Gastroesophageal sphincter (tissue), 3 donors: Measurements from ENCODE around the gene RRP9.

Experiments used
- CTCF ChIP-seq, 4 experiments: fragments of 200-600 bp in 2 of 4; fragments of 450-650 bp in 2 of 4; sonication (generic) in 1 of 4; IDR thresholded peaks; one replicate each; pipeline ENCODE4 v1.5.1; 2017 to 2019; ENCODE audit warnings: antibody characterized with exemption in 4 of 4, mild to moderate bottlenecking in 2 of 4, moderate library complexity in 2 of 4
- EP300 ChIP-seq: sonication (generic); formaldehyde crosslinking; IDR thresholded peaks from one replicate; pipeline ENCODE4 v1.6.1; 2017; ENCODE audit warnings: antibody characterized with exemption, mild to moderate bottlenecking
- POLR2A ChIP-seq, 2 donors: fragments of 450-650 bp; IDR thresholded peaks; one replicate each; pipeline ENCODE4 v1.6.1; 2017; ENCODE audit warnings: antibody characterized with exemption in 2 of 2, mild to moderate bottlenecking in 2 of 2, moderate library complexity in 1 of 2
- POLR2AphosphoS5 ChIP-seq: sonication (generic); formaldehyde crosslinking; IDR thresholded peaks from one replicate; pipeline ENCODE4 v1.6.1; 2017; ENCODE audit warnings: antibody characterized with exemption

DNA sequence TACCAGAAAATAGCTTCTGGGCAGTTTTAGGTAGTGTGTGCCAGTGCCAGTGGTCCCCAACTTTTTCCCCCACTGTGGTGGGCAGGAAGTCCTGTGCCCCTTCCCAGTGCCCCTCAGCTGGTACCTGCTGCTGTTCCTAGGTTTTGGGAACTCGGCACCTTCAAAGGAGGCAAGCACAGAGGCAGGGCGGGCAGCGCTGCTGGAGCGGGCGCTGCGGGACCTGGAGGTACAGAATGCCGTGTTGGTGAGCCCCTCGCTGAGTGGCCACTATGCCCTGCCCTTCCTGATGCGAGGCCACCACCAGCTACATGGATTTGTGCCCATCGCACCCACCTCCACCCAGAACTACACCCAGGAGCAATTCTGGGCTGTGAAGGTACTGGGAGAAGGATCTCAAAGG is 38.5 kb upstream of the RRP9 start:
- TF ChIP-seq CTCF (IDR thresholded peaks at IDR 0.05) = no peak
- TF ChIP-seq POLR2AphosphoS5 = no peak
- TF ChIP-seq EP300 = no peak
- no peak for TF ChIP-seq POLR2A (IDR thresholded peaks at IDR 0.05)
